SK-N-MC (cell line): Measurements from ENCODE around the gene ASCL2.

Experiments used
- EZH2 ChIP-seq: fragments of 200-600 bp; sonication (generic); IDR thresholded peaks from one replicate; pipeline ENCODE4 v1.6.1; 2017; ENCODE audit warnings: antibody characterized with exemption
- FOXP2 ChIP-seq: optimal IDR thresholded peaks from 2 replicates; pipeline ENCODE3; 2011; ENCODE audit warnings: mild to moderate bottlenecking, moderate library complexity; ENCODE audit not compliant: insufficient read depth; ENCODE audit errors: extremely low read length, control extremely low read depth
- POLR2AphosphoS5 ChIP-seq: IDR thresholded peaks from 2 replicates; pipeline ENCODE4 v1.6.1; 2012; ENCODE audit warnings: mild to moderate bottlenecking, low read depth, low read length, borderline replicate concordance

GRCh38 chr11:2219318-2220017, 50.9 kb downstream of the ASCL2 start:
- TF ChIP-seq POLR2AphosphoS5 (no peak), EZH2 (no peak), FOXP2 (no peak)
